ENCODE measurements around the gene PFDN4. TPM values are rescaled to one million over a fixed set of nuclear protein-coding genes. Genes with fewer than 3 reads are reported as not detected.

Gene PFDN4
- total and polyA plus RNA-seq, 2 experiments from 2014 or later: 56.9 to 75.5 TPM

DNA sequence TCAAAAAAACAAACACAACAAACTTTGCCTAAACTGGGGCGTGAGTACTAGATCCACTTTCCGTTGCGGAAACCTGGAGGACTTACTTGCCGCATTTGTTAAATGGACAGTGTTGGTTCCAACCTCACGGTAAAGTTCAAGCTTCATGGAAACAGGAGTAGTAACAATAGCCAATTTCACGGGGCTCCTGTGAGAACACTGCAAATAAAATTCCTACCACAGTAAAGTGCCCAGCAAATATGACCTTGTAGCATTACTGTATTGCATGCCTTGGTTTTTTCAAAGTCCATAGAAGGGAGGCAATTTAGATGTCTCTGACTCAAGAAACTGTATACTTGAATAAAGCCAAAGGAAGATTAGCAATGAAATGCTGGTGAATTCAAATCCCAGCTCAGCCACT, 30.5 kb upstream of the PFDN4 start:
- DNase-seq (ENCODE audit: low read depth in 1 of 2, low spot score in 1 of 2): no peak
- no peak overlapping the region for H3K4me3 ChIP-seq
- H3K9me3 ChIP-seq (ENCODE audit: low read depth): no peaks in the 10 kb centered on the region
- H3K4me1 ChIP-seq (ENCODE audit: low read depth): peaks cover 6% of the 10 kb centered on the region
- no peaks in the 10 kb centered on the region for H3K36me3 ChIP-seq
- TF ChIP-seq CTCF (IDR thresholded peaks at IDR 0.05; ENCODE audit: low read depth, low read length): no peak
- peaks cover 53% of the 10 kb centered on the region for H3K27me3 ChIP-seq
- no peak overlapping the region for H3K27ac ChIP-seq

- DNase-seq (ENCODE audit: low read depth in 1 of 2, low spot score in 1 of 2): no peak
- H3K36me3 ChIP-seq: no peaks in the 10 kb centered on the region
- TF ChIP-seq CTCF (IDR thresholded peaks at IDR 0.05; ENCODE audit: low read depth, low read length): no peak
- peaks cover 6% of the 10 kb centered on the region for H3K4me1 ChIP-seq (ENCODE audit: low read depth)
- no peaks in the 10 kb centered on the region for H3K9me3 ChIP-seq (ENCODE audit: low read depth)
- H3K27me3 ChIP-seq: peaks cover 44% of the 10 kb centered on the region
- H3K27ac ChIP-seq: no peak overlapping the region
- no peak overlapping the region for H3K4me3 ChIP-seq
These were observed 29.6 kb upstream of the PFDN4 start for GRCh38 chr20:54178256-54178655.

- DNase-seq (ENCODE audit: low read depth in 1 of 2, low spot score in 1 of 2): no peak
- Histone ChIP-seq H3K9me3 (ENCODE audit: low read depth) (no peaks in the 10 kb centered on the region), H3K4me1 (ENCODE audit: low read depth) (no peaks in the 10 kb centered on the region), H3K27ac (no peak overlapping the region), H3K4me3 (no peak overlapping the region), H3K27me3 (peaks cover 27% of the 10 kb centered on the region), H3K36me3 (no peaks in the 10 kb centered on the region)
- no peak for TF ChIP-seq CTCF (IDR thresholded peaks at IDR 0.05; ENCODE audit: low read depth, low read length)
These were observed 27.9 kb upstream of the PFDN4 start for GRCh38 chr20:54179946-54180345.

GRCh38 chr20:54180931-54181330, 27.0 kb upstream of the PFDN4 start:
- no peak for DNase-seq (ENCODE audit: low read depth in 1 of 2, low spot score in 1 of 2)

DNA sequence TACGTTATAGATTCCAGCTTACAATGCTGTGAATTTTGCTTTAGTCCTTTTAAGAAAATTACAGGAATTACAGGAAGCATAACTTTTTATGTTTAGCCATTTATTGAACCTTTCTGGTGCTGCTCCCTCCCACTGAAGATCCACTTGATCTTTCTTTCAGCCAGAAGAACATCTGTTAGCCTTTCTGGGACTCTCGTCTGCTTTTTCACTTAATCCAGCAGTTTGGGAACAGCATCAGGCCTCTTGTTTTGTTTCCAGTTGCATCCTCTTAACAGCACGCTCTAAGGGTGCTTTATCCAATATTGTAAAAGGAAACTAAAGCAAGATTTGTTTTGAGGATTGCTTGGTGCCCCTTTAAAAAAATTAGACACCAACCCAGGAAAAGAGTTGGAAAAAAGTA, 23.8 kb upstream of the PFDN4 start:
- peaks cover 3% of the 10 kb centered on the region for H3K27me3 ChIP-seq
- no peak overlapping the region for H3K27ac ChIP-seq
- no peaks in the 10 kb centered on the region for H3K9me3 ChIP-seq (ENCODE audit: low read depth)
- DNase-seq (ENCODE audit: low read depth in 1 of 2, low spot score in 1 of 2): no peak
- no peak overlapping the region for H3K4me3 ChIP-seq
- H3K36me3 ChIP-seq: no peaks in the 10 kb centered on the region
- no peaks in the 10 kb centered on the region for H3K4me1 ChIP-seq (ENCODE audit: low read depth)
- no peak for TF ChIP-seq CTCF (IDR thresholded peaks at IDR 0.05; ENCODE audit: low read depth, low read length)

More at GRCh38 chr20:54180931-54181330, 27.0 kb upstream of the PFDN4 start:
- Histone ChIP-seq H3K4me3 (no peak overlapping the region), H3K4me1 (ENCODE audit: low read depth) (no peaks in the 10 kb centered on the region), H3K27ac (no peak overlapping the region), H3K36me3 (no peaks in the 10 kb centered on the region), H3K27me3 (peaks cover 18% of the 10 kb centered on the region), H3K9me3 (ENCODE audit: low read depth) (no peaks in the 10 kb centered on the region)
- no peak for TF ChIP-seq CTCF (IDR thresholded peaks at IDR 0.05; ENCODE audit: low read depth, low read length)
